Measurements from ENCODE around the gene HSPA1A. TPM values are rescaled to one million over a fixed set of nuclear protein-coding genes. Genes with fewer than 3 reads are reported as not detected.
"Not testable (repeated sequence)": the region's sequence is repeated elsewhere in the genome, so short reads cannot be mapped to it uniquely, and the experiment has no call there.

Gene HSPA1A
- total RNA-seq, 8 experiments from 2014 or later = 29.3 to 514 (median 92.4) TPM

GRCh38 chr6:31791324-31792089 lies 23.8 kb upstream of the HSPA1A start:
- 28 to 100% (median 48%) methylated on average over 1 to 5 of the region's 12 CpGs for WGBS, 10 experiments
- in situ Hi-C loops (cut with MboI; ENCODE audit: low pct_unique_long_range_greater_than_20kb in 2 of 9, low sequenced_read_pairs in 9 of 9, unreplicated experiment in 9 of 9) = no loop called here
- Histone ChIP-seq H3K27ac (no peak overlapping the region), H3K4me1 (replicated peaks in 1 of 2) (peaks cover 7 to 12% of the 10 kb centered on the region in 2 donors), H3K4me3 (no peak overlapping the region)
- ATAC-seq (replicated peaks in 6 of 8) = peak in 4 of 8 experiments; percentile 3 to 35 (median 19)

GRCh38 chr6:31792090-31792374 lies 23.3 kb upstream of the HSPA1A start:
- ATAC-seq (replicated peaks in 6 of 8) = no peak
- H3K4me3 ChIP-seq = no peak overlapping the region
- in situ Hi-C loops (cut with MboI; ENCODE audit: low pct_unique_long_range_greater_than_20kb in 2 of 9, low sequenced_read_pairs in 9 of 9, unreplicated experiment in 9 of 9) = no loop called here
- peaks cover 7 to 12% of the 10 kb centered on the region in 2 donors for H3K4me1 ChIP-seq (replicated peaks in 1 of 2)
- no peak overlapping the region for H3K27ac ChIP-seq
- 40 to 96% (median 83%) methylated on average over 1 to 3 of the region's 3 CpGs; no CpG with 5 or more reads in 7 of the 10 experiments for WGBS, 10 experiments

- H3K27ac ChIP-seq = no peak overlapping the region
- WGBS, 10 experiments = 38 to 100% (median 93%) methylated on average over 3 to 11 of the region's 12 CpGs; no CpG with 5 or more reads in 4 of the 10 experiments
- no peak overlapping the region for H3K4me3 ChIP-seq
- H3K4me1 ChIP-seq (replicated peaks in 1 of 2) = peaks cover 7 to 12% of the 10 kb centered on the region in 2 donors
- in situ Hi-C loops (cut with MboI; ENCODE audit: low pct_unique_long_range_greater_than_20kb in 2 of 9, low sequenced_read_pairs in 9 of 9, unreplicated experiment in 9 of 9) = no loop called here
- ATAC-seq (replicated peaks in 6 of 8) = no peak
These were observed 22.6 kb upstream of the HSPA1A start for GRCh38 chr6:31792761-31793171.

- in situ Hi-C loops (cut with MboI; ENCODE audit: low pct_unique_long_range_greater_than_20kb in 2 of 9, low sequenced_read_pairs in 9 of 9, unreplicated experiment in 9 of 9); ATAC-seq (replicated peaks in 6 of 8); H3K27ac ChIP-seq: not testable (repeated sequence)
- 73 to 100% (median 82%) methylated on average over 2 to 6 of the region's 6 CpGs; no CpG with 5 or more reads in 1 of the 10 experiments for WGBS, 10 experiments
- Histone ChIP-seq H3K4me1 (replicated peaks in 1 of 2) (peaks cover 7 to 12% of the 10 kb centered on the region in 2 donors), H3K4me3 (peak overlapping the region; percentile 57 to 89 (median 76))
These were observed 21.5 kb upstream of the HSPA1A start for GRCh38 chr6:31793927-31794245.

DNA sequence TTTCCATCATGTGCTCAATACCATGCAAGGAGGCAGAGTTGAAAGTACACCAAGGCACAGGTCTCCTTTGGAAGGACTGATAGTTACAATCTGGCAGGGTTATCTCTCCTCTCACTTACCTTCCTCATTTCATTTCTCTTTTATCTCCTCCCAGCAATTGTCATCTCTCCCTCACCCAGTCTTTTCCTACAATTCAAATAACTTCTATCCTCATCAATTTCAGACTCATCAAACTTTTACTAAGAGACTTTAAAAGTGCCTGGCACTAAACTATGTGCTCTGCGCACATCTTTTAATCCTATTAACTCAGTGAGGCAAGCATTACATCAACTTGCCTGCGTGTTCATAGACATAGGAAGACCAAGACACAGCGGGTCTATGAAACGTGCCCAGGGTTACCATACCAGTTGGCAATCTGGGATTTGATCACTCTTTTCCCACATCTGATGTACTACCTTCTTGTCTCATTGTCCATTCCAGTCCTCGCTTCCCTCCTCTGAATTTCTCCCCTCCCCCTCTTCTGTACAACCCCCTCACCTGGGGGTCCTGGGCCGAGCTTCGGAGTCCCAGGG lies 21.0 kb upstream of the HSPA1A start:
- in situ Hi-C loops (cut with MboI; ENCODE audit: low pct_unique_long_range_greater_than_20kb in 2 of 9, low sequenced_read_pairs in 9 of 9, unreplicated experiment in 9 of 9) = no loop called here
- Histone ChIP-seq H3K4me3 (peak overlapping the region; percentile 57 to 89 (median 76)), H3K4me1 (replicated peaks in 1 of 2) (peaks cover 7 to 12% of the 10 kb centered on the region in 2 donors), H3K27ac (peak overlapping the region; percentile 100)
- WGBS, 10 experiments = 0 to 54% (median 6%) methylated on average over 1 to 5 of the region's 7 CpGs; no CpG with 5 or more reads in 2 of the 10 experiments
- ATAC-seq (replicated peaks in 6 of 8) = peak in 5 of 8 experiments; percentile 0 to 8 (median 2)

GRCh38 chr6:31794866-31795615 lies 20.3 kb upstream of the HSPA1A start:
- peaks cover 7 to 12% of the 10 kb centered on the region in 2 donors for H3K4me1 ChIP-seq (replicated peaks in 1 of 2)
- in situ Hi-C loops (cut with MboI; ENCODE audit: low pct_unique_long_range_greater_than_20kb in 2 of 9, low sequenced_read_pairs in 9 of 9, unreplicated experiment in 9 of 9) = no loop called here
- H3K4me3 ChIP-seq = peak overlapping the region; percentile 57 to 89 (median 76)
- H3K27ac ChIP-seq = peak overlapping the region; percentile 100
- WGBS, 10 experiments = 0 to 20% (median 4%) methylated on average over 1 to 12 of the region's 44 CpGs; no CpG with 5 or more reads in 7 of the 10 experiments
- peak; percentile 14 to 50 (median 24) for ATAC-seq (replicated peaks in 6 of 8)

GRCh38 chr6:31795616-31796298 lies 19.6 kb upstream of the HSPA1A start, which contains the start of gene VARS1:
TSS of gene VARS1 (minus strand) at chr6:31795752. CDS start at chr6:31795217, 535 bp downstream.
- 0 to 30% (median 7%) methylated on average over 2 to 19 of the region's 75 CpGs; no CpG with 5 or more reads in 4 of the 10 experiments for WGBS, 10 experiments

GRCh38 chr6:31796993-31797385 lies 18.4 kb upstream of the HSPA1A start:
- H3K4me1 ChIP-seq (replicated peaks in 1 of 2) = peaks cover 7 to 12% of the 10 kb centered on the region in 2 donors
- in situ Hi-C loops (cut with MboI; ENCODE audit: low pct_unique_long_range_greater_than_20kb in 2 of 9, low sequenced_read_pairs in 9 of 9, unreplicated experiment in 9 of 9) = no loop called here
- no peak for ATAC-seq (replicated peaks in 6 of 8)
- H3K27ac ChIP-seq = no peak overlapping the region
- 58 to 100% (median 83%) methylated on average over 1 to 2 of the region's 2 CpGs; no CpG with 5 or more reads in 3 of the 10 experiments for WGBS, 10 experiments
- no peak overlapping the region for H3K4me3 ChIP-seq

More at GRCh38 chr6:31795616-31796298, 19.6 kb upstream of the HSPA1A start, which contains the start of gene VARS1:
- in situ Hi-C loops (cut with MboI; ENCODE audit: low pct_unique_long_range_greater_than_20kb in 2 of 9, low sequenced_read_pairs in 9 of 9, unreplicated experiment in 9 of 9) = no loop called here
- peak; percentile 83 to 91 (median 86) for ATAC-seq (replicated peaks in 6 of 8)
- H3K4me1 ChIP-seq (replicated peaks in 1 of 2) = peaks cover 7 to 12% of the 10 kb centered on the region in 2 donors
- peak within 1 kb of the TSS; percentile 57 to 89 (median 76) for H3K4me3 ChIP-seq
- H3K27ac ChIP-seq = peak within 1 kb of the TSS; percentile 100

DNA sequence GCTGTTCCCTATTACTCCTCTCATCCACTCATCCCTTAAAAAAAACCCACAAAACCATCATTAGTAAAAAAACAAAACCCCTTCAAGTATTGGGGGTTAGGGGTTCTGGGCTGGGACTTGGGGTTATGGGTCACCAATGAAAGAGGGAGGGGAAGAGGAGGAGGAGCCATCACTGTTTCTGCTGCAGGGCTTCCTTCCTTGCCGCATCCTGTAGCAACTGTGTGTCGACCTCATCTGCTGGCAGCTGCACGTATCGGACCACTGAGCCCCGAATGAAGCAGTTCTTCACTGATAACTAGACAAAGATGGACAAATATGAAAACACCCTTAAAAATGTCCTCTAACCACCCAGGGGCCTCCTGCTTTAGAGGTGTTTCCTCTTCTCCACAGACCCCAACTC lies 17.8 kb upstream of the HSPA1A start:
- H3K4me1 ChIP-seq (replicated peaks in 1 of 2) = peaks cover 7 to 12% of the 10 kb centered on the region in 2 donors
- no peak for ATAC-seq (replicated peaks in 6 of 8)
- in situ Hi-C loops (cut with MboI; ENCODE audit: low pct_unique_long_range_greater_than_20kb in 2 of 9, low sequenced_read_pairs in 9 of 9, unreplicated experiment in 9 of 9) = no loop called here
- 78 to 100% (median 85%) methylated on average over 1 to 5 of the region's 5 CpGs; no CpG with 5 or more reads in 6 of the 10 experiments for WGBS, 10 experiments
- H3K27ac ChIP-seq = no peak overlapping the region
- H3K4me3 ChIP-seq = no peak overlapping the region

- in situ Hi-C loops (cut with MboI; ENCODE audit: low pct_unique_long_range_greater_than_20kb in 2 of 9, low sequenced_read_pairs in 9 of 9, unreplicated experiment in 9 of 9) = no loop called here
- ATAC-seq (replicated peaks in 6 of 8) = no peak
- 37 to 100% (median 93%) methylated on average over 1 to 10 of the region's 12 CpGs; no CpG with 5 or more reads in 1 of the 10 experiments for WGBS, 10 experiments
- no peak overlapping the region for H3K4me3 ChIP-seq
- H3K4me1 ChIP-seq (replicated peaks in 1 of 2) = peaks cover 0 to 4% of the 10 kb centered on the region in 2 donors
- no peak overlapping the region for H3K27ac ChIP-seq
These were observed 15.6 kb upstream of the HSPA1A start for GRCh38 chr6:31799781-31800180.

- H3K4me1 ChIP-seq (replicated peaks in 1 of 2); H3K4me3 ChIP-seq; ATAC-seq (replicated peaks in 6 of 8); in situ Hi-C loops (cut with MboI; ENCODE audit: low pct_unique_long_range_greater_than_20kb in 2 of 9, low sequenced_read_pairs in 9 of 9, unreplicated experiment in 9 of 9); H3K27ac ChIP-seq: not testable (repeated sequence)
- 75 to 100% (median 97%) methylated on average over 1 to 6 of the region's 8 CpGs for WGBS, 10 experiments
These were observed 14.1 kb upstream of the HSPA1A start for GRCh38 chr6:31801031-31801927.
